ENCODE results near the gene AKR1C3.

DNA sequence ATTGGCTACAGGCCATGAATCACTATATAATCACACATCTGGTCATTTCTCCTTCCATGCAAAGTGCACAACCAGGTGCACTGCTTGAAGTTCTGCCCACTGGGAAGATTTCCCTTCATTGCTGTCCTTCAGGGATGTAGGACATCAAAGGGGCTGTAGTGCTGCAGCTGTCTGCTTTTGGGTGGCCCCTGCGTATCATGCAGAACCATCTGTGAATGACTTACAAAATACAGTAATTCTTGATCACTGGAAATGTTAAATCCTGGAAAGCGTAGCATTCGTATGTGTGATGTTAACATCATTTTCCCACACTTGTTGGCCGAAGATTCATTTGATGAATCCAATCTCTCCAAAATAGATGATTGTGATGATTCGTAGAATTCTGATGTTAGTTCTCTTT lies 22.4 kb downstream of the AKR1C3 start:
- TF ChIP-seq, protein P1, sequence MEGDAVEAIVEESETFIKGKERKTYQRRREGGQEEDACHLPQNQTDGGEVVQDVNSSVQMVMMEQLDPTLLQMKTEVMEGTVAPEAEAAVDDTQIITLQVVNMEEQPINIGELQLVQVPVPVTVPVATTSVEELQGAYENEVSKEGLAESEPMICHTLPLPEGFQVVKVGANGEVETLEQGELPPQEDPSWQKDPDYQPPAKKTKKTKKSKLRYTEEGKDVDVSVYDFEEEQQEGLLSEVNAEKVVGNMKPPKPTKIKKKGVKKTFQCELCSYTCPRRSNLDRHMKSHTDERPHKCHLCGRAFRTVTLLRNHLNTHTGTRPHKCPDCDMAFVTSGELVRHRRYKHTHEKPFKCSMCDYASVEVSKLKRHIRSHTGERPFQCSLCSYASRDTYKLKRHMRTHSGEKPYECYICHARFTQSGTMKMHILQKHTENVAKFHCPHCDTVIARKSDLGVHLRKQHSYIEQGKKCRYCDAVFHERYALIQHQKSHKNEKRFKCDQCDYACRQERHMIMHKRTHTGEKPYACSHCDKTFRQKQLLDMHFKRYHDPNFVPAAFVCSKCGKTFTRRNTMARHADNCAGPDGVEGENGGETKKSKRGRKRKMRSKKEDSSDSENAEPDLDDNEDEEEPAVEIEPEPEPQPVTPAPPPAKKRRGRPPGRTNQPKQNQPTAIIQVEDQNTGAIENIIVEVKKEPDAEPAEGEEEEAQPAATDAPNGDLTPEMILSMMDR (IDR thresholded peaks at IDR 0.05): no peak
- TF ChIP-seq EZH2 (IDR thresholded peaks at IDR 0.05) (no peak), EZH2phosphoT487 (IDR thresholded peaks at IDR 0.05) (no peak)

Data from neural progenitor cell (in vitro differentiated cells).